ENCODE data around the gene RPL34.
"Not testable (repeated sequence)": the region's sequence is repeated elsewhere in the genome, so short reads cannot be mapped to it uniquely, and the experiment has no call there.

The RPL34 gene

GRCh38 chr4:108620101-108620932 lies at the start of gene RPL34:
RPL34 (plus strand) TSS chr4:108620576; CDS start chr4:108621960, 1,384 bp downstream.
- DNase-seq (ENCODE audit: low read depth in 2 of 2) = peak; percentile 98

- DNase-seq (ENCODE audit: low read depth in 2 of 2) = no peak
These were observed 49.3 kb upstream of the RPL34 start for GRCh38 chr4:108570993-108571569.

- DNase-seq (ENCODE audit: low read depth in 2 of 2) = no peak
These were observed 46.0 kb upstream of the RPL34 start for GRCh38 chr4:108574402-108574801.

- no peak for DNase-seq (ENCODE audit: low read depth in 2 of 2)
These were observed 39.3 kb upstream of the RPL34 start for GRCh38 chr4:108581083-108581482.

GRCh38 chr4:108586778-108587177 lies 33.6 kb upstream of the RPL34 start:
- DNase-seq (ENCODE audit: low read depth in 2 of 2) = no peak

- DNase-seq (ENCODE audit: low read depth in 2 of 2) = no peak
These were observed 31.5 kb upstream of the RPL34 start for GRCh38 chr4:108588878-108589277.

- DNase-seq (ENCODE audit: low read depth in 2 of 2) = no peak
These were observed 30.4 kb upstream of the RPL34 start for GRCh38 chr4:108589961-108590360.

- no peak for DNase-seq (ENCODE audit: low read depth in 2 of 2)
These were observed 29.6 kb upstream of the RPL34 start for GRCh38 chr4:108590776-108591175.

- DNase-seq (ENCODE audit: low read depth in 2 of 2) = no peak
These were observed 27.7 kb upstream of the RPL34 start for GRCh38 chr4:108592674-108592986.

- DNase-seq (ENCODE audit: low read depth in 2 of 2) = not testable (repeated sequence)
These were observed 26.1 kb upstream of the RPL34 start for GRCh38 chr4:108594296-108594695.

- no peak for DNase-seq (ENCODE audit: low read depth in 2 of 2)
These were observed 24.0 kb upstream of the RPL34 start for GRCh38 chr4:108596344-108596743.

- DNase-seq (ENCODE audit: low read depth in 2 of 2) = no peak
These were observed 19.3 kb upstream of the RPL34 start for GRCh38 chr4:108601106-108601505.

- no peak for DNase-seq (ENCODE audit: low read depth in 2 of 2)
These were observed 18.8 kb upstream of the RPL34 start for GRCh38 chr4:108601532-108601931.

- DNase-seq (ENCODE audit: low read depth in 2 of 2) = no peak
These were observed 18.2 kb upstream of the RPL34 start for GRCh38 chr4:108602163-108602562.

- no peak for DNase-seq (ENCODE audit: low read depth in 2 of 2)
These were observed 13.1 kb upstream of the RPL34 start for GRCh38 chr4:108607079-108607815.

GRCh38 chr4:108611365-108611764 lies 9.0 kb upstream of the RPL34 start:
- no peak for DNase-seq (ENCODE audit: low read depth in 2 of 2)

GRCh38 chr4:108612365-108612764 lies 8.0 kb upstream of the RPL34 start:
- no peak for DNase-seq (ENCODE audit: low read depth in 2 of 2)

GRCh38 chr4:108619372-108620100 lies 840 bp upstream of the RPL34 start:
- DNase-seq (ENCODE audit: low read depth in 2 of 2) = peak in 1 of 2 donors; percentile 7

GRCh38 chr4:108620933-108621905 lies 843 bp downstream of the RPL34 start:
- DNase-seq (ENCODE audit: low read depth in 2 of 2) = no peak

GRCh38 chr4:108622022-108622421 lies 1.6 kb downstream of the RPL34 start:
- no peak for DNase-seq (ENCODE audit: low read depth in 2 of 2)

- no peak for DNase-seq (ENCODE audit: low read depth in 2 of 2)
These were observed 2.5 kb downstream of the RPL34 start for GRCh38 chr4:108622828-108623227.
